OCI-LY1 (cell line): ENCODE results near the gene GSTT2B.

Source experiments
- CTCF ChIP-seq: fragments of 200-600 bp; sonication (generic), shearing (Covaris generic); IDR thresholded peaks from 2 replicates; pipeline ENCODE4 v1.5.1; 2017; ENCODE audit warnings: mild to moderate bottlenecking, antibody characterized with exemption, low read length, moderate library complexity, mixed read lengths
- EZH2 ChIP-seq: fragments of 200-600 bp; sonication (generic), shearing (Covaris generic); IDR thresholded peaks from 2 replicates; pipeline ENCODE4 v1.8.0; 2017; ENCODE audit warnings: borderline replicate concordance, mixed run types, mild to moderate bottlenecking, antibody characterized with exemption, low read length, moderate library complexity, mixed read lengths

- no peak for TF ChIP-seq CTCF
- no peak for TF ChIP-seq EZH2
Measured at GRCh38 chr22:24008022-24008283, 47.0 kb upstream of the GSTT2B start.
